GM21390 (cell line): ENCODE results near the gene EFCAB10.
A peak's percentile ranks its signal among the peaks of the same experiment; 100 is the strongest.
"Not testable (repeated sequence)": the region's sequence is repeated elsewhere in the genome, so short reads cannot be mapped to it uniquely, and the experiment has no call there.

Source experiments
- ATAC-seq: cut with Tn5 transposase; IDR thresholded peaks from one replicate; pipeline ENCODE4 v1.9.1; 2021; ENCODE audit not compliant: unreplicated experiment

Gene EFCAB10

GRCh38 chr7:105599551-105599950 lies 18.3 kb upstream of the EFCAB10 start:
- no peak for ATAC-seq

GRCh38 chr7:105599080-105599479 lies 17.8 kb upstream of the EFCAB10 start:
- ATAC-seq, result not testable (repeated sequence)

- ATAC-seq, result no peak
Measured at GRCh38 chr7:105596866-105597265, 15.6 kb upstream of the EFCAB10 start.

GRCh38 chr7:105594034-105594433 lies 12.7 kb upstream of the EFCAB10 start:
- ATAC-seq, result no peak

GRCh38 chr7:105591522-105591921 lies 10.2 kb upstream of the EFCAB10 start:
- no peak for ATAC-seq

- no peak for ATAC-seq
Measured at GRCh38 chr7:105590793-105591192, 9.5 kb upstream of the EFCAB10 start.

- ATAC-seq, result peak; percentile 76
Measured at GRCh38 chr7:105589356-105590077, 8.2 kb upstream of the EFCAB10 start.

GRCh38 chr7:105587909-105588635 lies 6.8 kb upstream of the EFCAB10 start:
- ATAC-seq, result no peak

- peak; percentile 49 for ATAC-seq
Measured at GRCh38 chr7:105585850-105586500, 4.7 kb upstream of the EFCAB10 start.

GRCh38 chr7:105584165-105584564 lies 2.9 kb upstream of the EFCAB10 start:
- no peak for ATAC-seq

GRCh38 chr7:105583061-105583460 lies 1.8 kb upstream of the EFCAB10 start:
- no peak for ATAC-seq

GRCh38 chr7:105580022-105580740 lies 1.1 kb downstream of the EFCAB10 start:
- ATAC-seq, result no peak

GRCh38 chr7:105578496-105578895 lies 2.8 kb downstream of the EFCAB10 start:
- ATAC-seq, result no peak

- ATAC-seq, result no peak
Measured at GRCh38 chr7:105577251-105577650, 4.0 kb downstream of the EFCAB10 start.

- no peak for ATAC-seq
Measured at GRCh38 chr7:105571891-105572290, 9.4 kb downstream of the EFCAB10 start.

GRCh38 chr7:105567821-105568220 lies 13.5 kb downstream of the EFCAB10 start:
- no peak for ATAC-seq

- ATAC-seq, result no peak
Measured at GRCh38 chr7:105567024-105567423, 14.3 kb downstream of the EFCAB10 start.

- no peak for ATAC-seq
Measured at GRCh38 chr7:105565190-105565589, 16.1 kb downstream of the EFCAB10 start.

- no peak for ATAC-seq
Measured at GRCh38 chr7:105559926-105560325, 21.4 kb downstream of the EFCAB10 start.

- no peak for ATAC-seq
Measured at GRCh38 chr7:105538339-105538738, 43.0 kb downstream of the EFCAB10 start.

GRCh38 chr7:105532709-105533460 lies 48.4 kb downstream of the EFCAB10 start:
- ATAC-seq, result no peak
